DOHH2 (cell line): Measurements from ENCODE around the gene SRA1.

Experiments used
- EZH2phosphoT487 ChIP-seq: fragments of 200-600 bp; sonication (generic); IDR thresholded peaks from 2 replicates; pipeline ENCODE4 v1.6.1; 2017; ENCODE audit warnings: borderline replicate concordance, mild to moderate bottlenecking, antibody characterized with exemption, low read length, moderate library complexity, mixed read lengths
- TF ChIP-seq, protein P1 (sequence below): fragments of 200-600 bp; sonication (generic); IDR thresholded peaks from one replicate; pipeline ENCODE4 v1.5.1; 2014; ENCODE audit warnings: antibody characterized with exemption, mild to moderate bottlenecking, low read depth, low read length; ENCODE audit not compliant: poor library complexity, severe bottlenecking

DNA sequence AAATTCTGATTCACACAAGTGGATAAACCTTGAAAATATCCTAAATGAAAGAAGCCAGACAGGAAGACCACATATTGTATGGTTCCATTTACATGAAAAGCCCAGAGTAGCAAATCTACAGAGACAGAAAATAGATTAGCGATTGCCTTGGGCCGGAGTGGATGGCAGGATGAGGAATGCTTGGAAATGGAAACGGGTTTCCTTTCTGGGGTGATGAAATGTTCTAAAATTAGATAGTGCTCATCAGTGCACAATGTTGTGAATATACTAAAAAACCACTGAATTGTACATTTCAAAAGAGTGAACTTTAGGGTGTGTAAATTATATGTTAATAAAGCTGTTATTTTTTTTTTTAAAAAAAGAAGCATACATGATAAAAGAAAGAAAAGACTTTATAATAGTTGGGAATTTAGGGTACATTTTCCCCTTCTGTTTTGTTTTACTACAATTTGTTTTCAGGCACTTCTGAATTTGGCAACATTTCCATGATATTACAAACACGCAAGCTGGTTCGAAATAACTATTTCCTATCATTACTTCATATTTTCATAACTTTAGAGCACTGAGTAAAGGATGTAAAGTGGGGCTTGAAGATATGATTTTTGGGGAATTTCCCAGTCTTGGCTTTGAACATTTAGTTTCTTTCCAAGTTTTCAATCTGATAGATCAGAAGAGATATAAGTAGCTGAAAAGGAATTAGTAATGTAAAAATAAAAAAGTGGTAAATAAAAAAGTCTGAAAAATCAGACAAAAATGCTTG, 31.2 kb upstream of the SRA1 start:
- TF ChIP-seq, protein P1, sequence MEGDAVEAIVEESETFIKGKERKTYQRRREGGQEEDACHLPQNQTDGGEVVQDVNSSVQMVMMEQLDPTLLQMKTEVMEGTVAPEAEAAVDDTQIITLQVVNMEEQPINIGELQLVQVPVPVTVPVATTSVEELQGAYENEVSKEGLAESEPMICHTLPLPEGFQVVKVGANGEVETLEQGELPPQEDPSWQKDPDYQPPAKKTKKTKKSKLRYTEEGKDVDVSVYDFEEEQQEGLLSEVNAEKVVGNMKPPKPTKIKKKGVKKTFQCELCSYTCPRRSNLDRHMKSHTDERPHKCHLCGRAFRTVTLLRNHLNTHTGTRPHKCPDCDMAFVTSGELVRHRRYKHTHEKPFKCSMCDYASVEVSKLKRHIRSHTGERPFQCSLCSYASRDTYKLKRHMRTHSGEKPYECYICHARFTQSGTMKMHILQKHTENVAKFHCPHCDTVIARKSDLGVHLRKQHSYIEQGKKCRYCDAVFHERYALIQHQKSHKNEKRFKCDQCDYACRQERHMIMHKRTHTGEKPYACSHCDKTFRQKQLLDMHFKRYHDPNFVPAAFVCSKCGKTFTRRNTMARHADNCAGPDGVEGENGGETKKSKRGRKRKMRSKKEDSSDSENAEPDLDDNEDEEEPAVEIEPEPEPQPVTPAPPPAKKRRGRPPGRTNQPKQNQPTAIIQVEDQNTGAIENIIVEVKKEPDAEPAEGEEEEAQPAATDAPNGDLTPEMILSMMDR: no peak
- TF ChIP-seq EZH2phosphoT487: no peak
